Diencephalon (tissue), 1 donor: ENCODE data around the gene GPATCH11. TPM values are rescaled to one million over a fixed set of nuclear protein-coding genes. Genes with fewer than 3 reads are reported as not detected.

Experiments used
- total RNA-seq: library from RNA; depleted of rRNA; stranded (reverse); fragments of >200 nt; gene quantifications from one replicate; pipeline ENCODE4 v1.2.3, GENCODE V29; 2014

GPATCH11 gene
- 21.5 TPM for total RNA-seq

DNA sequence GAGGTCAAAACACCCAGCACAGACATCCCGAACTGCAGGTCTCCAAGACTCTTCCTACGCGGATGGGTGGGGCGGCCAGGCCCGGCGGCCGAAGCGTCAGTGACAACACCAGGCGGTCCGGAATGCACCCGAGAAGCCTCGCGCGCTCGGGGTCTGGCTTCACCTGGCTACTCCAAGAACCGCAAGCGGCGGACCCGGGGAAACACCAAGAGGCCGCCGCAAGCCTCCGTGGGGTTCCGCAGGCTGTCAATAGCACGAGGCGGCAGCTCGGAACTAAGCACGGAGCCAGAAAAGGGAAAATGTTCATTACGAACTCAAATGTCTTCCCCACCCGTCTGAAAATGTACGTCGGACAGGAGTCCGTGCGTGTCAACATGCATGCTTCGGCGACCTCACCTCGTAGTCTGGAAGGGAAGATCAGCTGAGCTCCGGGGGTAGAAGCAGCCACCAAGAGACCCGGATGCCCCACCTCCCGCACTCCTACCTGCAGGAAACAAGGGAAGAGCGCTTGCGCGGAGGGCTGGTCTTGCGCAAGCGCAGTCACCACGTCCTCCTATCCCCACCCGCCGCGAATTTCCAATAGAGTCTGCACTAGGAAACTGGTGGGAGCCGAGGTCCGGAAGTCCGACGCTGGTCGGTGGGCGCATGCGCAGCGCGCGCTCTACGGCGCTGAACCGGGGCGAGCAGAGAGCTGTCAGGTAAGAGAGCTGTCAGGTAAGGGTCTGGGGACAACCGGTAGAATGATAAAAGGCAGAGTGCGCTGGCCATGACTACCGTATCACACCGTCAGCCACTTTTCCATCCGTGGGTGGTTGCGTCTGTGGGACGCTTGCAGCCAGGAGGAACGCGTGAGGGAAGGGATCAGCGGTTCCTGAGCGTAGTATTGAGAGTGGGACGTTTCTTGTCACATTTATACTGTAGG lies at the start of gene GPATCH11, which contains the start of gene HEATR5B:
GPATCH11 (plus strand) TSS at position 646 of the 922 bp plus-strand sequence. CDS start 3,864 bp downstream, outside the sequence.
HEATR5B (minus strand) TSS at position 500 of the 922 bp plus-strand sequence. CDS start 958 bp downstream, outside the sequence.

Other genes with a start within 250 kb of the GPATCH11 start
- gene STRN, start 118.0 kb upstream of the GPATCH11 start, total RNA-seq = 32.3 TPM
- 93.2 TPM for gene HEATR5B, start 146 bp upstream of the GPATCH11 start, total RNA-seq
- gene EIF2AK2, start 72.5 kb downstream of the GPATCH11 start, total RNA-seq = 76.4 TPM
- not detected for gene SULT6B1, start 104.2 kb downstream of the GPATCH11 start, total RNA-seq
- 21.9 TPM for gene CEBPZOS, start 112.0 kb downstream of the GPATCH11 start, total RNA-seq
- 52.8 TPM for gene CEBPZ, start 147.1 kb downstream of the GPATCH11 start, total RNA-seq
- gene NDUFAF7, start 147.1 kb downstream of the GPATCH11 start, total RNA-seq = 29.8 TPM
- gene PRKD3, start 240.3 kb downstream of the GPATCH11 start, total RNA-seq = 36.4 TPM